WTC11 (cell line): ENCODE measurements around the gene CFAP99. TPM values are rescaled to one million over a fixed set of nuclear protein-coding genes. Genes with fewer than 3 reads are reported as not detected.

Source experiments
- ATAC-seq: fragments of 200-7000 bp; cut with Tn5 transposase; 2 replicates; pipeline ENCODE4 v1.10.0; 2021; ENCODE audit warnings: mild to moderate bottlenecking, moderate library complexity
- CTCF ChIA-PET: fragments of 300-600 bp; sonication (Branson Sonifier 250); formaldehyde crosslinking; loops from one replicate; lab custom pipeline; 2021; ENCODE audit warnings: antibody characterized with exemption; lab: Charles Lee
- POLR2A ChIA-PET: fragments of 350-600 bp; sonication (Branson Sonifier 250); formaldehyde crosslinking; loops from one replicate; lab custom pipeline; 2021; ENCODE audit warnings: antibody characterized with exemption; lab: Charles Lee
- DNase-seq: peaks from one replicate; pipeline ENCODE4 v3.0.0; 2021; ENCODE audit warnings: low spot score
- H3K27ac Mint-ChIP-seq: 2 replicates; pipeline ENCODE4 v1.8.0; 2021; ENCODE audit warnings: mixed read lengths
- H3K27me3 Mint-ChIP-seq: 2 replicates; pipeline ENCODE4 v1.8.0; 2021; ENCODE audit warnings: low read depth, mild to moderate bottlenecking, moderate library complexity, mixed read lengths
- H3K36me3 Mint-ChIP-seq: 2 replicates; pipeline ENCODE4 v1.8.0; 2021; ENCODE audit warnings: mixed read lengths
- H3K4me1 Mint-ChIP-seq: 2 replicates; pipeline ENCODE4 v1.8.0; 2022; ENCODE audit warnings: mixed read lengths
- H3K4me3 Mint-ChIP-seq: 2 replicates; pipeline ENCODE4 v1.8.0; 2021; ENCODE audit warnings: mild to moderate bottlenecking, moderate library complexity, mixed read lengths
- H3K9me3 Mint-ChIP-seq: 2 replicates; pipeline ENCODE4 v1.8.0; 2021; ENCODE audit warnings: mixed read lengths
- EMX1 ChIP-seq: fragments of 250-450 bp; sonication (Bioruptor Pico); IDR thresholded peaks from 2 replicates; pipeline ENCODE4 v1.8.0; 2021; ENCODE audit warnings: mild to moderate bottlenecking
- GABPB1 ChIP-seq: sonication (generic); formaldehyde crosslinking; IDR thresholded peaks from 2 replicates; pipeline ENCODE4 v1.8.1; 2023; ENCODE audit warnings: mild to moderate bottlenecking, missing genetic modification reagents
- GTF2I ChIP-seq: fragments of 250-450 bp; sonication (Bioruptor Pico); conservative IDR thresholded peaks from 2 replicates; pipeline ENCODE4 v1.4.0; 2021; ENCODE audit warnings: mild to moderate bottlenecking
- IRF2 ChIP-seq: sonication (generic); formaldehyde crosslinking; IDR thresholded peaks from 2 replicates; pipeline ENCODE4 v1.8.0; 2022; ENCODE audit warnings: low read depth, missing genetic modification reagents, borderline replicate concordance
- MXD4 ChIP-seq: fragments of 250-450 bp; sonication (Bioruptor Pico); IDR thresholded peaks from 2 replicates; pipeline ENCODE4 v1.8.0; 2021; ENCODE audit warnings: mild to moderate bottlenecking, moderate library complexity, borderline replicate concordance
- OVOL2 ChIP-seq: fragments of 250-450 bp; sonication (Bioruptor Pico); IDR thresholded peaks from 2 replicates; pipeline ENCODE4 v1.9.0; 2021; ENCODE audit warnings: mild to moderate bottlenecking, borderline replicate concordance
- ZBTB21 ChIP-seq: sonication (generic); formaldehyde crosslinking; IDR thresholded peaks from 2 replicates; pipeline ENCODE4 v1.8.1; 2023; ENCODE audit warnings: mild to moderate bottlenecking, missing genetic modification reagents, borderline replicate concordance
- ZNF138 ChIP-seq: sonication (generic); formaldehyde crosslinking; conservative IDR thresholded peaks from 2 replicates; pipeline ENCODE4 v1.8.1; 2022; ENCODE audit warnings: mild to moderate bottlenecking, moderate library complexity, missing genetic modification reagents
- ZNF317 ChIP-seq: sonication (generic); formaldehyde crosslinking; IDR thresholded peaks from 2 replicates; pipeline ENCODE4 v1.8.1; 2023; ENCODE audit warnings: low read depth, mild to moderate bottlenecking, moderate library complexity, missing genetic modification reagents, borderline replicate concordance
- total RNA-seq: library from RNA; stranded (reverse); gene quantifications from 3 replicates; pipeline ENCODE4 v1.2.3, GENCODE V29; 2021
- TF ChIP-seq, protein P1 (sequence below): sonication (generic); formaldehyde crosslinking; IDR thresholded peaks from 2 replicates; pipeline ENCODE4 v1.8.1; 2022; ENCODE audit warnings: low read depth, missing genetic modification reagents, borderline replicate concordance
- TF ChIP-seq, protein P2 (sequence below): sonication (generic); formaldehyde crosslinking; conservative IDR thresholded peaks from 2 replicates; pipeline ENCODE4 v1.8.1; 2023; ENCODE audit warnings: mild to moderate bottlenecking, low read depth, missing genetic modification reagents, moderate library complexity
- TF ChIP-seq, protein P3 (sequence below): fragments of 200-600 bp; IDR thresholded peaks from 2 replicates; pipeline ENCODE4 v1.8.0; 2022; ENCODE audit warnings: antibody characterized with exemption
- TF ChIP-seq, protein P4 (sequence below): sonication (generic); formaldehyde crosslinking; IDR thresholded peaks from 2 replicates; pipeline ENCODE4 v1.8.1; 2023; ENCODE audit warnings: mild to moderate bottlenecking, moderate library complexity, missing genetic modification reagents
- TF ChIP-seq, protein P5 (sequence below): sonication (generic); formaldehyde crosslinking; IDR thresholded peaks from 2 replicates; pipeline ENCODE4 v1.8.0; 2023; ENCODE audit warnings: mild to moderate bottlenecking, missing genetic modification reagents

Gene CFAP99
- total RNA-seq, 1 experiment from 2014 or later, result not detected

DNA sequence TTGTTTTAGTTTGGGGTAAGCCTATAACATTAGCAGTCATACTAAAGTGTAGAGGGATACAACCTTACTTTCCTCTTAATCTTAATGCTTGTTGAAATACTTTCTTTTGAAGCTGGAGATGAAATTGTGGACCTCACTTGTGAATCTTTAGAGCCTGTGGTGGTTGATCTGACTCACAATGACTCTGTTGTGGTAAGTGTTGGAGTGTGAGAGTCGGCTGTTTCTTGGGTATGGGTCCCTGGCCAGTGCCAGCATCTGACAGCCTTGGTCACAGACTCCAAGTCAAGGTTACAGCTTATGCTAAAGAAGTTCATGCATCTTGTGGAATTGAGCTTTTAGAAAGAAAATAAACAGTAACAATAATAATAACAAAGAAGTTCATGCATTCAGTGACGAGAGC lies 81.8 kb downstream of the CFAP99 start:
- POLR2A ChIA-PET, result no interaction called here
- no peak overlapping the region for H3K27ac Mint-ChIP-seq
- H3K36me3 Mint-ChIP-seq, result peaks cover 70% of the 10 kb centered on the region

More for the DNA sequence above, 81.8 kb downstream of the CFAP99 start:
- H3K4me3 Mint-ChIP-seq, result no peak overlapping the region
- CTCF ChIA-PET, result no interaction called here
- TF ChIP-seq OVOL2 (CRISPR knock-in tag), result no peak
- no peak for TF ChIP-seq MXD4 (CRISPR knock-in tag)
- TF ChIP-seq EMX1 (CRISPR knock-in tag), result no peak
- no peak for TF ChIP-seq IRF2
- TF ChIP-seq GTF2I (CRISPR knock-in tag), result no peak
- TF ChIP-seq, protein P1, sequence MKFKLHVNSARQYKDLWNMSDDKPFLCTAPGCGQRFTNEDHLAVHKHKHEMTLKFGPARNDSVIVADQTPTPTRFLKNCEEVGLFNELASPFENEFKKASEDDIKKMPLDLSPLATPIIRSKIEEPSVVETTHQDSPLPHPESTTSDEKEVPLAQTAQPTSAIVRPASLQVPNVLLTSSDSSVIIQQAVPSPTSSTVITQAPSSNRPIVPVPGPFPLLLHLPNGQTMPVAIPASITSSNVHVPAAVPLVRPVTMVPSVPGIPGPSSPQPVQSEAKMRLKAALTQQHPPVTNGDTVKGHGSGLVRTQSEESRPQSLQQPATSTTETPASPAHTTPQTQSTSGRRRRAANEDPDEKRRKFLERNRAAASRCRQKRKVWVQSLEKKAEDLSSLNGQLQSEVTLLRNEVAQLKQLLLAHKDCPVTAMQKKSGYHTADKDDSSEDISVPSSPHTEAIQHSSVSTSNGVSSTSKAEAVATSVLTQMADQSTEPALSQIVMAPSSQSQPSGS (CRISPR knock-in tag), result no peak
- TF ChIP-seq, protein P2, sequence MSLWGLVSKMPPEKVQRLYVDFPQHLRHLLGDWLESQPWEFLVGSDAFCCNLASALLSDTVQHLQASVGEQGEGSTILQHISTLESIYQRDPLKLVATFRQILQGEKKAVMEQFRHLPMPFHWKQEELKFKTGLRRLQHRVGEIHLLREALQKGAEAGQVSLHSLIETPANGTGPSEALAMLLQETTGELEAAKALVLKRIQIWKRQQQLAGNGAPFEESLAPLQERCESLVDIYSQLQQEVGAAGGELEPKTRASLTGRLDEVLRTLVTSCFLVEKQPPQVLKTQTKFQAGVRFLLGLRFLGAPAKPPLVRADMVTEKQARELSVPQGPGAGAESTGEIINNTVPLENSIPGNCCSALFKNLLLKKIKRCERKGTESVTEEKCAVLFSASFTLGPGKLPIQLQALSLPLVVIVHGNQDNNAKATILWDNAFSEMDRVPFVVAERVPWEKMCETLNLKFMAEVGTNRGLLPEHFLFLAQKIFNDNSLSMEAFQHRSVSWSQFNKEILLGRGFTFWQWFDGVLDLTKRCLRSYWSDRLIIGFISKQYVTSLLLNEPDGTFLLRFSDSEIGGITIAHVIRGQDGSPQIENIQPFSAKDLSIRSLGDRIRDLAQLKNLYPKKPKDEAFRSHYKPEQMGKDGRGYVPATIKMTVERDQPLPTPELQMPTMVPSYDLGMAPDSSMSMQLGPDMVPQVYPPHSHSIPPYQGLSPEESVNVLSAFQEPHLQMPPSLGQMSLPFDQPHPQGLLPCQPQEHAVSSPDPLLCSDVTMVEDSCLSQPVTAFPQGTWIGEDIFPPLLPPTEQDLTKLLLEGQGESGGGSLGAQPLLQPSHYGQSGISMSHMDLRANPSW (CRISPR knock-in tag), result no peak
- no peak for TF ChIP-seq GABPB1 (CRISPR knock-in tag)
- no peak for TF ChIP-seq ZNF317
- TF ChIP-seq, protein P3, sequence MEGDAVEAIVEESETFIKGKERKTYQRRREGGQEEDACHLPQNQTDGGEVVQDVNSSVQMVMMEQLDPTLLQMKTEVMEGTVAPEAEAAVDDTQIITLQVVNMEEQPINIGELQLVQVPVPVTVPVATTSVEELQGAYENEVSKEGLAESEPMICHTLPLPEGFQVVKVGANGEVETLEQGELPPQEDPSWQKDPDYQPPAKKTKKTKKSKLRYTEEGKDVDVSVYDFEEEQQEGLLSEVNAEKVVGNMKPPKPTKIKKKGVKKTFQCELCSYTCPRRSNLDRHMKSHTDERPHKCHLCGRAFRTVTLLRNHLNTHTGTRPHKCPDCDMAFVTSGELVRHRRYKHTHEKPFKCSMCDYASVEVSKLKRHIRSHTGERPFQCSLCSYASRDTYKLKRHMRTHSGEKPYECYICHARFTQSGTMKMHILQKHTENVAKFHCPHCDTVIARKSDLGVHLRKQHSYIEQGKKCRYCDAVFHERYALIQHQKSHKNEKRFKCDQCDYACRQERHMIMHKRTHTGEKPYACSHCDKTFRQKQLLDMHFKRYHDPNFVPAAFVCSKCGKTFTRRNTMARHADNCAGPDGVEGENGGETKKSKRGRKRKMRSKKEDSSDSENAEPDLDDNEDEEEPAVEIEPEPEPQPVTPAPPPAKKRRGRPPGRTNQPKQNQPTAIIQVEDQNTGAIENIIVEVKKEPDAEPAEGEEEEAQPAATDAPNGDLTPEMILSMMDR, result no peak
- no peak for TF ChIP-seq ZNF138 (CRISPR knock-in tag)
- TF ChIP-seq, protein P4, sequence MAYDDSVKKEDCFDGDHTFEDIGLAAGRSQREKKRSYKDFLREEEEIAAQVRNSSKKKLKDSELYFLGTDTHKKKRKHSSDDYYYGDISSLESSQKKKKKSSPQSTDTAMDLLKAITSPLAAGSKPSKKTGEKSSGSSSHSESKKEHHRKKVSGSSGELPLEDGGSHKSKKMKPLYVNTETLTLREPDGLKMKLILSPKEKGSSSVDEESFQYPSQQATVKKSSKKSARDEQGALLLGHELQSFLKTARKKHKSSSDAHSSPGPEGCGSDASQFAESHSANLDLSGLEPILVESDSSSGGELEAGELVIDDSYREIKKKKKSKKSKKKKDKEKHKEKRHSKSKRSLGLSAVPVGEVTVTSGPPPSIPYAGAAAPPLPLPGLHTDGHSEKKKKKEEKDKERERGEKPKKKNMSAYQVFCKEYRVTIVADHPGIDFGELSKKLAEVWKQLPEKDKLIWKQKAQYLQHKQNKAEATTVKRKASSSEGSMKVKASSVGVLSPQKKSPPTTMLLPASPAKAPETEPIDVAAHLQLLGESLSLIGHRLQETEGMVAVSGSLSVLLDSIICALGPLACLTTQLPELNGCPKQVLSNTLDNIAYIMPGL, result no peak
- no peak for TF ChIP-seq ZBTB21 (CRISPR knock-in tag)
- TF ChIP-seq, protein P5, sequence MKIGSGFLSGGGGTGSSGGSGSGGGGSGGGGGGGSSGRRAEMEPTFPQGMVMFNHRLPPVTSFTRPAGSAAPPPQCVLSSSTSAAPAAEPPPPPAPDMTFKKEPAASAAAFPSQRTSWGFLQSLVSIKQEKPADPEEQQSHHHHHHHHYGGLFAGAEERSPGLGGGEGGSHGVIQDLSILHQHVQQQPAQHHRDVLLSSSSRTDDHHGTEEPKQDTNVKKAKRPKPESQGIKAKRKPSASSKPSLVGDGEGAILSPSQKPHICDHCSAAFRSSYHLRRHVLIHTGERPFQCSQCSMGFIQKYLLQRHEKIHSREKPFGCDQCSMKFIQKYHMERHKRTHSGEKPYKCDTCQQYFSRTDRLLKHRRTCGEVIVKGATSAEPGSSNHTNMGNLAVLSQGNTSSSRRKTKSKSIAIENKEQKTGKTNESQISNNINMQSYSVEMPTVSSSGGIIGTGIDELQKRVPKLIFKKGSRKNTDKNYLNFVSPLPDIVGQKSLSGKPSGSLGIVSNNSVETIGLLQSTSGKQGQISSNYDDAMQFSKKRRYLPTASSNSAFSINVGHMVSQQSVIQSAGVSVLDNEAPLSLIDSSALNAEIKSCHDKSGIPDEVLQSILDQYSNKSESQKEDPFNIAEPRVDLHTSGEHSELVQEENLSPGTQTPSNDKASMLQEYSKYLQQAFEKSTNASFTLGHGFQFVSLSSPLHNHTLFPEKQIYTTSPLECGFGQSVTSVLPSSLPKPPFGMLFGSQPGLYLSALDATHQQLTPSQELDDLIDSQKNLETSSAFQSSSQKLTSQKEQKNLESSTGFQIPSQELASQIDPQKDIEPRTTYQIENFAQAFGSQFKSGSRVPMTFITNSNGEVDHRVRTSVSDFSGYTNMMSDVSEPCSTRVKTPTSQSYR, result no peak
- TF ChIP-seq, all 79 proteins: peak for 0
- no peaks in the 10 kb centered on the region for H3K27me3 Mint-ChIP-seq
- no peaks in the 10 kb centered on the region for H3K9me3 Mint-ChIP-seq
- ATAC-seq, result no peak
- H3K4me1 Mint-ChIP-seq, result no peaks in the 10 kb centered on the region
- no peak for DNase-seq
